ENCODE results near the gene TBC1D1.

- TF ChIP-seq CTCF (IDR thresholded peaks at IDR 0.05) (no peak), POLR2AphosphoS5 (IDR thresholded peaks at IDR 0.05) (no peak), POLR2A (IDR thresholded peaks at IDR 0.05) (no peak), EP300 (IDR thresholded peaks at IDR 0.05; ENCODE audit: low read depth) (no peak)
These were observed 208.2 kb downstream of the TBC1D1 start for GRCh38 chr4:38099020-38099600.

Data from transverse colon (tissue), 4 donors.